DMS 273 (cell line): Measurements from ENCODE around the gene PNO1.
"Not testable (repeated sequence)": the region's sequence is repeated elsewhere in the genome, so short reads cannot be mapped to it uniquely, and the experiment has no call there.

Experiments
- DNase-seq: peaks from one replicate; lab custom pipeline; 2025; ENCODE audit not compliant: unreplicated experiment; lab: John Stamatoyannopoulos, UW

Gene PNO1

GRCh38 chr2:68156419-68156818 is 1.3 kb upstream of the PNO1 start:
- DNase-seq: no peak

GRCh38 chr2:68157002-68157401 is 686 bp upstream of the PNO1 start:
- DNase-seq: no peak

GRCh38 chr2:68158134-68158447 is 403 bp downstream of the PNO1 start:
- DNase-seq: no peak

GRCh38 chr2:68163641-68164040 is 6.0 kb downstream of the PNO1 start:
- no peak for DNase-seq

- DNase-seq: no peak
Observed at GRCh38 chr2:68167186-68167585, 9.5 kb downstream of the PNO1 start.

- peak; percentile 21 for DNase-seq
Observed at GRCh38 chr2:68169308-68169707, 11.6 kb downstream of the PNO1 start.

- no peak for DNase-seq
Observed at GRCh38 chr2:68171146-68171545, 13.5 kb downstream of the PNO1 start.

- no peak for DNase-seq
Observed at GRCh38 chr2:68171684-68172083, 14.0 kb downstream of the PNO1 start.

- DNase-seq: no peak
Observed at GRCh38 chr2:68172521-68172920, 14.8 kb downstream of the PNO1 start.

GRCh38 chr2:68172990-68173700 is 15.5 kb downstream of the PNO1 start:
- no peak for DNase-seq

GRCh38 chr2:68175210-68175609 is 17.5 kb downstream of the PNO1 start:
- DNase-seq: not testable (repeated sequence)

GRCh38 chr2:68176657-68177056 is 19.0 kb downstream of the PNO1 start:
- DNase-seq: no peak

- no peak for DNase-seq
Observed at GRCh38 chr2:68177541-68177940, 19.9 kb downstream of the PNO1 start.

GRCh38 chr2:68178432-68178831 is 20.7 kb downstream of the PNO1 start:
- no peak for DNase-seq

- no peak for DNase-seq
Observed at GRCh38 chr2:68178954-68179627, 21.4 kb downstream of the PNO1 start.

- DNase-seq: no peak
Observed at GRCh38 chr2:68182902-68183301, 25.2 kb downstream of the PNO1 start.

GRCh38 chr2:68185541-68186164 is 28.0 kb downstream of the PNO1 start:
- DNase-seq: peak; percentile 77

GRCh38 chr2:68187329-68187728 is 29.6 kb downstream of the PNO1 start:
- DNase-seq: no peak

- DNase-seq: no peak
Observed at GRCh38 chr2:68188831-68189230, 31.1 kb downstream of the PNO1 start.

GRCh38 chr2:68189991-68190784 is 32.5 kb downstream of the PNO1 start:
- DNase-seq: no peak

- no peak for DNase-seq
Observed at GRCh38 chr2:68190991-68191731, 33.5 kb downstream of the PNO1 start.
